Stimulated activated CD4-positive, alpha-beta T cell treated with anti-CD3 and anti-CD28 coated beads, Interleukin-15, amount 100 ng/mL, for 24 hours (primary cell): Measurements from ENCODE around the gene ATM.

Source experiments
- DNase-seq: peaks from one replicate; pipeline ENCODE4 v3.0.0-alpha.2; 2020

The ATM gene, protein sequence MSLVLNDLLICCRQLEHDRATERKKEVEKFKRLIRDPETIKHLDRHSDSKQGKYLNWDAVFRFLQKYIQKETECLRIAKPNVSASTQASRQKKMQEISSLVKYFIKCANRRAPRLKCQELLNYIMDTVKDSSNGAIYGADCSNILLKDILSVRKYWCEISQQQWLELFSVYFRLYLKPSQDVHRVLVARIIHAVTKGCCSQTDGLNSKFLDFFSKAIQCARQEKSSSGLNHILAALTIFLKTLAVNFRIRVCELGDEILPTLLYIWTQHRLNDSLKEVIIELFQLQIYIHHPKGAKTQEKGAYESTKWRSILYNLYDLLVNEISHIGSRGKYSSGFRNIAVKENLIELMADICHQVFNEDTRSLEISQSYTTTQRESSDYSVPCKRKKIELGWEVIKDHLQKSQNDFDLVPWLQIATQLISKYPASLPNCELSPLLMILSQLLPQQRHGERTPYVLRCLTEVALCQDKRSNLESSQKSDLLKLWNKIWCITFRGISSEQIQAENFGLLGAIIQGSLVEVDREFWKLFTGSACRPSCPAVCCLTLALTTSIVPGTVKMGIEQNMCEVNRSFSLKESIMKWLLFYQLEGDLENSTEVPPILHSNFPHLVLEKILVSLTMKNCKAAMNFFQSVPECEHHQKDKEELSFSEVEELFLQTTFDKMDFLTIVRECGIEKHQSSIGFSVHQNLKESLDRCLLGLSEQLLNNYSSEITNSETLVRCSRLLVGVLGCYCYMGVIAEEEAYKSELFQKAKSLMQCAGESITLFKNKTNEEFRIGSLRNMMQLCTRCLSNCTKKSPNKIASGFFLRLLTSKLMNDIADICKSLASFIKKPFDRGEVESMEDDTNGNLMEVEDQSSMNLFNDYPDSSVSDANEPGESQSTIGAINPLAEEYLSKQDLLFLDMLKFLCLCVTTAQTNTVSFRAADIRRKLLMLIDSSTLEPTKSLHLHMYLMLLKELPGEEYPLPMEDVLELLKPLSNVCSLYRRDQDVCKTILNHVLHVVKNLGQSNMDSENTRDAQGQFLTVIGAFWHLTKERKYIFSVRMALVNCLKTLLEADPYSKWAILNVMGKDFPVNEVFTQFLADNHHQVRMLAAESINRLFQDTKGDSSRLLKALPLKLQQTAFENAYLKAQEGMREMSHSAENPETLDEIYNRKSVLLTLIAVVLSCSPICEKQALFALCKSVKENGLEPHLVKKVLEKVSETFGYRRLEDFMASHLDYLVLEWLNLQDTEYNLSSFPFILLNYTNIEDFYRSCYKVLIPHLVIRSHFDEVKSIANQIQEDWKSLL (N-terminal part only)

GRCh38 chr11:108222574-108223347 lies at the start of gene ATM, which contains the start of gene NPAT:
Gene ATM (plus strand): TSS chr11:108223067. CDS start chr11:108227625, 4,558 bp downstream.
Gene NPAT (minus strand): TSS chr11:108222638. CDS start chr11:108222536, 102 bp downstream.
- DNase-seq, result peak; percentile 98

DNA sequence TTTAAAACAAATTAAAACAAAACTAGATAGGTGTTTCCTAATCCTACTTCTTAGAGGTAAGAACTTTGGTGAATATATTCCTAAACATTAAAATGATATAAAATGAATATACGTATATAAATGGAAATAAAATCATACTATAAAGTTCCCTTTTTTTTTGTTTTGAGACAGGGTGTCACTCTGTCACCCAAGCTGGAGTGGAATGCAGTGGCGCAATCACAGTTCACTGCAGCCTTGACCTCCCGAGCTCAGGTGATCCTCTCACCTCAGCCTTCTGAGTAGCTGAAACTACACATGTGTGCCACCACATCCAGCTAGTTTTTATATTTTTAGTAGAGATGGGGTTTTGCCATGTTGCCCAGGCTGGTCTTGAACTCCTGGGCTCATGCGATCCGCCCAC lies 45.3 kb upstream of the ATM start:
- no peak for DNase-seq

GRCh38 chr11:108193725-108194124 lies 29.1 kb upstream of the ATM start:
- DNase-seq, result no peak

- DNase-seq, result no peak
Measured at GRCh38 chr11:108196901-108197300, 26.0 kb upstream of the ATM start.

GRCh38 chr11:108197351-108197750 lies 25.5 kb upstream of the ATM start:
- DNase-seq, result no peak

GRCh38 chr11:108198833-108199232 lies 24.0 kb upstream of the ATM start:
- no peak for DNase-seq

GRCh38 chr11:108199446-108200321 lies 23.2 kb upstream of the ATM start:
- peak; percentile 85 for DNase-seq

DNA sequence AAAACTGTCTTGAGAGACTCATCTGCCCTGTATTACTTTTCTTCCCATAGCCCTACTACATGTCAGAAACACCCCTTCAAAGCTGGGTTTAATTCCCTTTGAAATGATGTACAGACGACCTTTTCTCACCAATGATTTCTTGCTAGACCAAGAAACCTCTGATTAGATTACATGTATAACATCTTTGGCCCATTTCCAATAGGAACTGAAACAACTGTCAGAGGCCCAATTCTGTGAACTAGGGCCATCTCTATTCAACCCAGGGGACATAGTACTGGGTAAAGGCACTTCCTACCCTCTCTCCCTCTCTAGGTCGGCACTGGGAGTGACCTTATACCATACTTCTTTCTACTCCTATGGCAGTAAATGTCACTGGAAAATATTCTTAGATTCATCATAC lies 19.8 kb upstream of the ATM start:
- no peak for DNase-seq

DNA sequence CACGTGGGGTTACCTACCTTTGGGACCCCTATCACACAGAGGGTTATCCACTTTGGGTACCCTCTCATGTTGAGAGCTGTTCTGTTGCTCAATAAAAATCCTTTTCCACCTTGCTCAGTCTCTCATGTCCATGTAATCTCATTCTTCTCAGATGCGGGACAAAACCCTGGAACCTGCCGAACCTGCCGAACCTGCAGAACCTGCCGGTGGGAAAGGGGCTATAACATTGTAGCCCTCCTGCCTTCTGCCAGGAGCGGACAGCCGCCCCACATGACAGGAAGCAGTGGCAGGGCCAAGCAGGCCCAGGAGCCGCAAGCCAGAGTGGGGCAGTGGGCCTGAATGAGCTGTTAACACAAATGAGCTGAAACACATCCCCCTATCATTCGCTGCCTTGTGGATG lies 18.5 kb upstream of the ATM start:
- DNase-seq, result no peak

DNA sequence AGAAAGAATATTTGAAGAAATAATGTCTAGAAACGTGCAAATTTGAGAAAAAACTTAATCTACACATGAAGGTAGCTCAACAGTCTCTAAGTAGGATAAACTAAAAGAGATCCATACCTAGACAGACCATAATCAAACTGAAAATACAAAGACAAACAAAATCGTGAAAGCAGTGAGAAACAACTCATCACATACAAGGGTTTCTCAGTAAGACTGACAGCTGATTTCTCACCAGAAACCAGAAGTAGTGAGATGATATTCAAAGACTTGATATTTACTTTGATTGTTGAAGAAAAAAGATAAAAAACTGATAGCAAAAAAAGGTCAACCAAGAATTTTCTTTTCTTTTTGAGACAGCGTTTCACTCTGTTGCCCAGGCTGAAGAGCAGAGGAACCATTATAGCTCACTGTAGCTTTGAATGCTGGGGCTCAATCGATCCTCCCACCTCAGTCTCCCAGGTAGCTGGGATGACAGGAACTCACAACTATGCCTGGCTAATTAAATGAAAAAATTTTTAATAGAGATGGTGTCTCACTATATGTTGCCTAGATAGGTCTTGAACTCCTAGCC lies 17.9 kb upstream of the ATM start:
- no peak for DNase-seq

- no peak for DNase-seq
Measured at GRCh38 chr11:108206171-108206570, 16.7 kb upstream of the ATM start.

DNA sequence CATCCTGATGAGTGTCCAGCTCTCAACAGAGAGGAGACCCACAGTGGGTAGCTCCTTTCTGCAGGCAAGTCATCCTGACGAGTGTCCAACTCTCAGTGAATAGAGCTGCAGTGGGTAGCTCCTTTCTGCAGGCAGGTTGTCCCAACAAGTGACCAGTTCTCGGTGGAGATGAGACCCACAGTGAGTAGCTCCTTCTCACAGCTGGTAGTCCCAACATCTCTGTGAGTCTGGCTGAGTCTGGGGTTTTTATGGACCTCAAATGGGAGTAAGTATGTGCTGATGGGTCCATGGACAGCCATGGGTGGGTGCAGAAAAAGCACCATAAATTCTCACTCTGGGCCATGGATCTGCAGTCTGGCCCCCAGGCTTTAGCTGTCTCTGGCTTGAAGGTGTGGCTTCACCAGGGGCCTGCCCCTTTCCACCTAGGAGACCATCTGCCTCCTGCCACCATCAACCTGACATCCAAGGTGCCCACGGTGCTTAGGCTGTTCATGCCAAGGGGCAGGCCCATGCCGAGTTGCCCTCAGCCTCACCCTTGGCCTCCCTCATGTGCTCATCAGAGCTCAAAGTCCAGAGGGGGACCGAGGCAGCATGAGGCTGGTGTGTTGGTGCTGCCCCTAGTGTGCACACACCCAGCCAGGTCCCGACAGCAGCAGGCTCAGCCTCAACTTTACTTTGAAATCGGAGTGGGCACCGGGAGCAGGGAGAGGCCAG lies 15.7 kb upstream of the ATM start:
- DNase-seq, result no peak

DNA sequence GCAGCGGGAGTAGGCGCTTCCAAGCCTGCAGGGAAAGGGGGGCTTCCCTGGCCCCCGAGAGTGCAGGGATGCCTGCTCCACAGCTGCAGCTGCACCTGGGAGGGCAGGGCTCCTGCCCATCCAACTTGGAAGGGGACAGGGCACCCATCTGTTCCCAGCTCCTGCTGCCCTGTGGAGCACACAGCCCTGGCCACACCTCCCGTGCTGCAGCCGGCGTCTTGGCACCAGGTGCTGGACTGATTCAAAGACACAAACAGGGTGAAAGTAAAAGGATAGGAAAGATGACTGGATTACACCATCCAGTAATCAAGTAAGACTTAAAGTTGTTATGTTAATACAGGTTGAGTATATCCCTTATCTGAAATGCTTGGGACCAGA lies 15.2 kb upstream of the ATM start:
- DNase-seq, result no peak

GRCh38 chr11:108210441-108210840 lies 12.4 kb upstream of the ATM start:
- no peak for DNase-seq

GRCh38 chr11:108213784-108214183 lies 9.1 kb upstream of the ATM start:
- DNase-seq, result no peak

DNA sequence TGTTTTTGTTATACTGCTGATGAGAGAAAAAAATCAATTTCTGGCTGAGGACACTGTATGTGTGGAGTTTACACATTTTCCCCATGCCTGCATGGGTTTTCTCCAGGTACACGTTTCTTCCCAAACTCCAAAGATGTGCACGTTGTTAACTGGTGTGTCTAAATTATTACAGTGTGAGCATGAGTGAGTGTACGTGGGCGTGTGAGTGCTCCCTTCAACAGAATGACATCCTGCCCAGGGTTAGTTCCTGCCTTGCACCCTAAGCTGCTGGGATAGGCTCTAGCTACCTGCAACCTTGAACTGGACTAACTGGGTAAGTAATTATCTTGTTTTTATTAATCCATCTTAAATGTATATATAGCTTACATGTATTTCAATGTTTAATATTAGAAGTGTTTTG lies 5.9 kb upstream of the ATM start:
- DNase-seq, result peak; percentile 31

GRCh38 chr11:108218455-108218854 lies 4.4 kb upstream of the ATM start:
- DNase-seq, result no peak

DNA sequence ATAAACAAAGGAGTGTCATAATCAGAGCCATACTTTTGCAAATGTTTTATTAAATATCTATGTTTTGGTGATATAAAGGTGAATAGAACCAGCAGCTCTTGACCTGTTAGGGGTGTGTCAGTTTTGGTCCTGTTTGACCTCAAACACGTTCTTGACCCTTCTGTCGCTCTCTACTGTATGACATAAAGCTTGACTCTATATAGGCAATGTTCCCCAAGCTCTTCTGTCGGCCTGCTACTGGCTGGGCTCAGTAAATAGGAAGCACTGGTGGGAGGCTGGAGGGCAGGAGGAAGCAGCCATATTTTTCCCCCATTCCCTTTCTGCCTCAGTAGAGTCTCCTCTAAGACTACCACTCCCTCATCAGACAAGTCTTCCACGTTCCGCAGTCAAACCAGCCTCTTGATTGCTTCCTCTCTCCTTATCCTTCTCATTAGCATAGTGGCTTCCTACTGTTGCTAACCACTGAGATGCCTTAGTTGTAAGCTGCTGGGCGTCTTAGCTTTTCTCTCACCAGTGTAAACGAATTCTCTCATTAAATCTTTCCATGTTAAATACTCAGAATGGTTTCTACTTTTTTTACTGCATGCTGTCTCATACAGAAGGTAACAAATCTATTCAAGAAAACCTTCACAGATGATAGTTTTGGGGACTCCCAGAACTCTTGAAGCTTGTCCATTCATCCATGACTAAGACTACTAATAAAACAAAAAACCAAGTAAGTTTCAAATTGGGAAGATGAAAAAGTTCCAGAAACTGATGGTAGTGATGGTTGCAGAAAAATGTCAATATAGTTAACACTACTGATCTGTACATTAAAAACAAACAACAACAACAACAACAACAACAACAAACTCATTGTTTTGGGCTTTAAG lies 3.7 kb upstream of the ATM start:
- DNase-seq, result no peak

DNA sequence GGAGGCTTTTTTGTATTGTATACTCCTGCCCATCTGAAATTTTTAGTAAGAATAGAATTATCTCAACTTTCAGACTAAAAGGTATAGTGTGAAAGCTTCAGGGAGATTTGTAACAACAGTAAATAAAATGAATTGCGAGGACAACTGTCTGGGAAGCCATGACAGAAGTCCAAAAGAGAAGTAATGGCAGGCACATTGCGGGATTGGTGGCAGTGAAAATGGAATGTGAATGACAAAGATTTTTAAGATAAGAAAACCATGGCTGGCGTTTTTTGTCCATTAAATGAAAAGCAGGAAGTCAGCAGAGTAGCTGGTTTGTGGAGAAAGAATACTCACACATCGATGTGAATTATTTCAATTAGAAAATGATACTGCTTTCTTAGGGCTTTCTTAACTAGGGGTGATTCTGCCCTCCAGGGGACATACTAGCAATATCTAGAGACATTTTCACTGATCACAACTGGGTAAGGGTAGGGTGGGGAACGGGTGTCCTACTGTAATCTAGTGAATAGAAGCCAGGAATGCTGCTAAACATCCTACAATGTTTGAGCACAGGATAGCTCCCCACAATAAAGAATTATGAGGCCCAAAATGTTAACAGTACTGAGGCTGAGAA lies 2.0 kb upstream of the ATM start:
- DNase-seq, result no peak
